HCT116 (cell line): ENCODE data around the gene ZEB1. TPM values are rescaled to one million over a fixed set of nuclear protein-coding genes. Genes with fewer than 3 reads are reported as not detected.

Experiments
- ATAC-seq: fragments of 200-7000 bp; cut with Tn5 transposase; 2 replicates; pipeline ENCODE4 v1.9.1; 2020; ENCODE audit warnings: mild to moderate bottlenecking, moderate library complexity
- BruUV-seq: library from RNA; stranded (reverse); fragments of 400-500 nt; replicated peaks from 2 replicates; lab custom pipeline; 2021; lab: Mats Ljungman, UMichigan
- CTCF ChIA-PET: fragments of 300-600 bp; sonication (Branson Sonifier 250); formaldehyde crosslinking; loops from one replicate; lab custom pipeline; 2021; ENCODE audit warnings: antibody characterized with exemption; lab: Charles Lee
- POLR2A ChIA-PET: fragments of 300-600, 350-600 bp; sonication (Branson Sonifier 250); formaldehyde crosslinking; loops from one replicate; lab custom pipeline; 2021; ENCODE audit warnings: antibody characterized with exemption; lab: Charles Lee
- RAD21 ChIA-PET, 2 experiments: fragments of 300-600 bp; sonication (Branson Sonifier 250); formaldehyde crosslinking; loops; one replicate each; lab custom pipeline; 2023; ENCODE audit warnings: low total read pairs in 2 of 2; ENCODE audit not compliant: uncharacterized antibody in 2 of 2, unreplicated experiment in 2 of 2, low non-redundant PET in 1 of 2; lab: Charles Lee
- DNase-seq: peaks from one replicate; pipeline ENCODE4 v3.0.0-alpha.2; 2010; ENCODE audit warnings: low read depth, low spot score
- H2AFZ ChIP-seq: fragments of 200-600 bp; shearing (Covaris generic), sonication (generic); 2 replicates; pipeline ENCODE4 v1.6.1; 2017; ENCODE audit warnings: low read depth, mixed run types, mixed read lengths, antibody characterized with exemption, low read length; ENCODE audit not compliant: poor library complexity, severe bottlenecking
- H3K27ac ChIP-seq: 2 replicates; pipeline ENCODE4 v1.5.1; 2012; ENCODE audit warnings: low read depth, low read length
- H3K27me3 ChIP-seq: fragments of 200-600 bp; sonication (generic); 2 replicates; pipeline ENCODE4 v1.6.1; 2016; ENCODE audit warnings: mixed run types, low read length, mixed read lengths; ENCODE audit not compliant: insufficient read depth
- H3K36me3 ChIP-seq, 2 experiments: fragments of 200-500 bp in 1 of 2; fragments of 200-600 bp in 1 of 2; sonication (Bioruptor generic) in 1 of 2; sonication (generic) in 1 of 2; 2 replicates each; pipeline versions ENCODE4 v1.5.1 to v1.6.1; 2014 to 2016; ENCODE audit warnings: low read length in 2 of 2, inconsistent platforms in 1 of 2, mixed read lengths in 1 of 2, mixed run types in 1 of 2; ENCODE audit not compliant: insufficient read depth in 2 of 2, control insufficient read depth in 1 of 2
- H3K4me1 ChIP-seq, 2 experiments: fragments of 200-600 bp in 1 of 2; sonication (generic) in 1 of 2; 2 replicates each; pipeline versions ENCODE4 v1.5.1 to v1.6.1; 2012 to 2017; ENCODE audit warnings: low read length in 2 of 2, inconsistent platforms in 1 of 2, mild to moderate bottlenecking in 1 of 2, mixed read lengths in 1 of 2, mixed run types in 1 of 2, moderate library complexity in 1 of 2; ENCODE audit not compliant: insufficient read depth in 2 of 2, control insufficient read depth in 1 of 2
- H3K4me2 ChIP-seq: fragments of 200-600 bp; sonication (generic); 2 replicates; pipeline ENCODE4 v1.6.1; 2017; ENCODE audit warnings: mixed run types, low read length, mixed read lengths
- H3K4me3 ChIP-seq, 2 experiments: fragments of 200-600 bp in 1 of 2; sonication (generic) in 1 of 2; replicated peaks in 1 of 2; 2 replicates each; pipeline ENCODE4 v1.5.1; 2011 to 2016; ENCODE audit warnings: low read length in 2 of 2, control low read depth in 1 of 2, low read depth in 1 of 2, mild to moderate bottlenecking in 1 of 2, mixed read lengths in 1 of 2, mixed run types in 1 of 2
- H3K79me2 ChIP-seq: fragments of 200-600 bp; sonication (generic); 2 replicates; pipeline ENCODE4 v1.6.1; 2017; ENCODE audit warnings: mild to moderate bottlenecking, mixed run types, low read length, moderate library complexity, mixed read lengths; ENCODE audit not compliant: insufficient read depth
- H3K9ac ChIP-seq: fragments of 200-600 bp; sonication (generic); 2 replicates; pipeline ENCODE4 v1.6.1; 2016; ENCODE audit warnings: low read length, mixed read lengths
- H3K9me2 ChIP-seq: fragments of 200-600 bp; sonication (generic), shearing (Covaris generic); 2 replicates; pipeline ENCODE4 v1.6.1; 2017; ENCODE audit warnings: mixed run types, mild to moderate bottlenecking, moderate library complexity; ENCODE audit not compliant: insufficient read depth
- H3K9me3 ChIP-seq, 2 experiments: fragments of 200-500 bp in 1 of 2; fragments of 200-600 bp in 1 of 2; sonication (Bioruptor generic) in 1 of 2; sonication (generic) in 1 of 2; 2 replicates each; pipeline ENCODE4 v1.6.1; 2014 to 2017; ENCODE audit warnings: low read length in 2 of 2, mixed read lengths in 2 of 2, inconsistent platforms in 1 of 2, low read depth in 1 of 2, mild to moderate bottlenecking in 1 of 2, mixed run types in 1 of 2, moderate library complexity in 1 of 2; ENCODE audit not compliant: control insufficient read depth in 1 of 2, insufficient read depth in 1 of 2
- H4K20me1 ChIP-seq: fragments of 200-600 bp; sonication (generic), shearing (Covaris generic); 2 replicates; pipeline ENCODE4 v1.6.1; 2017; ENCODE audit warnings: mixed run types, mild to moderate bottlenecking, moderate library complexity; ENCODE audit not compliant: insufficient read depth
- ATF3 ChIP-seq: IDR thresholded peaks from 2 replicates; pipeline ENCODE4 v1.6.1; 2012
- CEBPB ChIP-seq: IDR thresholded peaks from 2 replicates; pipeline ENCODE4 v1.6.1; 2012; ENCODE audit warnings: low read depth
- EGR1 ChIP-seq: IDR thresholded peaks from 2 replicates; pipeline ENCODE4 v1.6.1; 2012; ENCODE audit warnings: low read depth
- ELF1 ChIP-seq: IDR thresholded peaks from 2 replicates; pipeline ENCODE4 v1.6.1; 2012; ENCODE audit warnings: low read depth, borderline replicate concordance
- EZH2 ChIP-seq: fragments of 200-600 bp; sonication (generic); IDR thresholded peaks from 2 replicates; pipeline ENCODE4 v1.6.1; 2017; ENCODE audit warnings: antibody characterized with exemption, mixed run types
- EZH2phosphoT487 ChIP-seq: fragments of 200-600 bp; IDR thresholded peaks from 2 replicates; pipeline ENCODE4 v1.6.1; 2018; ENCODE audit warnings: antibody characterized with exemption, borderline replicate concordance
- JUND ChIP-seq: IDR thresholded peaks from 2 replicates; pipeline ENCODE4 v1.6.1; 2012
- MAX ChIP-seq: IDR thresholded peaks from 2 replicates; pipeline ENCODE4 v1.6.1; 2012
- POLR2A ChIP-seq: IDR thresholded peaks from 2 replicates; pipeline ENCODE4 v1.7.0; 2011; ENCODE audit warnings: borderline replicate concordance; ENCODE audit not compliant: insufficient read depth, insufficient read length; ENCODE audit errors: extremely low read depth
- POLR2AphosphoS5 ChIP-seq: IDR thresholded peaks from 2 replicates; pipeline ENCODE4 v1.6.1; 2011; ENCODE audit warnings: mild to moderate bottlenecking, low read depth, low read length, moderate library complexity
- SP1 ChIP-seq: IDR thresholded peaks from 2 replicates; pipeline ENCODE4 v1.6.1; 2012; ENCODE audit warnings: low read depth
- SRF ChIP-seq: IDR thresholded peaks from 2 replicates; pipeline ENCODE4 v1.6.1; 2012; ENCODE audit warnings: low read depth
- TCF7L2 ChIP-seq: IDR thresholded peaks from 2 replicates; pipeline ENCODE4 v1.7.0; 2011; ENCODE audit warnings: borderline replicate concordance, inconsistent platforms; ENCODE audit not compliant: insufficient read depth, insufficient read length; ENCODE audit errors: extremely low read depth
- YY1 ChIP-seq: IDR thresholded peaks from 2 replicates; pipeline ENCODE4 v1.6.1; 2011; ENCODE audit warnings: low read length, low read depth, moderate library complexity, mild to moderate bottlenecking; ENCODE audit not compliant: insufficient replicate concordance; ENCODE audit errors: extremely low read depth
- ZNF274 ChIP-seq: fragments of 200-500 bp; sonication (Bioruptor generic); IDR thresholded peaks from 2 replicates; pipeline ENCODE4 v1.6.1; 2014; ENCODE audit warnings: mild to moderate bottlenecking, low read depth, low read length, inconsistent platforms
- intact Hi-C: fragments of 100-400 bp; cut with micrococcal nuclease; formaldehyde crosslinking; loops from 2 replicates; pipeline ENCODE4 v1.10.0; 2022
- total RNA-seq: library from RNA; stranded (reverse); gene quantifications from one replicate; pipeline ENCODE4 v1.2.1, GENCODE V29; 2021; ENCODE audit not compliant: unreplicated experiment

The ZEB1 gene
- total RNA-seq, 1 experiment from 2014 or later: 3.4 TPM

- H3K27me3 ChIP-seq: no peaks in the 10 kb centered on the region
- no peaks in the 10 kb centered on the region for H3K36me3 ChIP-seq
- POLR2A ChIA-PET: interaction anchor here (0.6 kb wide), 1 partner anchor 620 kb away, joined by 3 read pairs; no protein-coding TSS in a partner anchor
- CTCF ChIA-PET: no interaction called here
- intact Hi-C loops: no loop called here
- no peak overlapping the region for H3K4me2 ChIP-seq
- TF ChIP-seq ATF3: no peak
- TF ChIP-seq JUND: no peak
- no peak for TF ChIP-seq CEBPB
- TF ChIP-seq POLR2AphosphoS5: no peak
- TF ChIP-seq POLR2A: no peak
- TF ChIP-seq EGR1: no peak
- no peak for TF ChIP-seq MAX
- no peak for TF ChIP-seq ZNF274
- no peak for TF ChIP-seq EZH2phosphoT487
- no peak for TF ChIP-seq YY1
- no peak for TF ChIP-seq TCF7L2
- TF ChIP-seq SRF: no peak
- TF ChIP-seq EZH2: no peak
- TF ChIP-seq ELF1: no peak
- no peak for TF ChIP-seq SP1
- no peak overlapping the region for H3K27ac ChIP-seq
- no peak overlapping the region for H3K4me3 ChIP-seq
- no peaks in the 10 kb centered on the region for H3K9me2 ChIP-seq
- no peaks in the 10 kb centered on the region for H3K9me3 ChIP-seq
- no peak for ATAC-seq
- no peak overlapping the region for H2AFZ ChIP-seq
- no peak overlapping the region for H3K9ac ChIP-seq
- BruUV-seq: no TSS peak
- no peak for DNase-seq
- RAD21 ChIA-PET: no interaction called here
- H3K79me2 ChIP-seq: no peaks in the 10 kb centered on the region
- no peaks in the 10 kb centered on the region for H3K4me1 ChIP-seq
- no peaks in the 10 kb centered on the region for H4K20me1 ChIP-seq
These were observed 24.5 kb upstream of the ZEB1 start for GRCh38 chr10:31294558-31294957.
